Activated T-cell treated with anti-CD3 and anti-CD28 coated beads, Interleukin-2, amount 50 U/mL, for 24 hours (primary cell): ENCODE data around the gene ADTRP.

Experiments
- DNase-seq: peaks from one replicate; pipeline ENCODE4 v3.0.0-alpha.2; 2020
- H3K27ac Mint-ChIP-seq: 2 replicates; pipeline ENCODE4 v1.8.0; 2020; ENCODE audit warnings: mild to moderate bottlenecking, mixed read lengths
- H3K27me3 Mint-ChIP-seq: 2 replicates; pipeline ENCODE4 v1.8.0; 2020; ENCODE audit warnings: mixed read lengths
- H3K36me3 Mint-ChIP-seq: 2 replicates; pipeline ENCODE4 v1.8.0; 2020; ENCODE audit warnings: low read depth, mixed read lengths
- H3K4me1 Mint-ChIP-seq: 2 replicates; pipeline ENCODE4 v1.8.0; 2020; ENCODE audit warnings: low read depth, mixed read lengths
- H3K4me3 Mint-ChIP-seq: 2 replicates; pipeline ENCODE4 v1.8.0; 2020; ENCODE audit warnings: mild to moderate bottlenecking, moderate library complexity, mixed read lengths
- H3K9me3 Mint-ChIP-seq: 2 replicates; pipeline ENCODE4 v1.8.0; 2020; ENCODE audit warnings: mixed read lengths

The ADTRP gene

DNA sequence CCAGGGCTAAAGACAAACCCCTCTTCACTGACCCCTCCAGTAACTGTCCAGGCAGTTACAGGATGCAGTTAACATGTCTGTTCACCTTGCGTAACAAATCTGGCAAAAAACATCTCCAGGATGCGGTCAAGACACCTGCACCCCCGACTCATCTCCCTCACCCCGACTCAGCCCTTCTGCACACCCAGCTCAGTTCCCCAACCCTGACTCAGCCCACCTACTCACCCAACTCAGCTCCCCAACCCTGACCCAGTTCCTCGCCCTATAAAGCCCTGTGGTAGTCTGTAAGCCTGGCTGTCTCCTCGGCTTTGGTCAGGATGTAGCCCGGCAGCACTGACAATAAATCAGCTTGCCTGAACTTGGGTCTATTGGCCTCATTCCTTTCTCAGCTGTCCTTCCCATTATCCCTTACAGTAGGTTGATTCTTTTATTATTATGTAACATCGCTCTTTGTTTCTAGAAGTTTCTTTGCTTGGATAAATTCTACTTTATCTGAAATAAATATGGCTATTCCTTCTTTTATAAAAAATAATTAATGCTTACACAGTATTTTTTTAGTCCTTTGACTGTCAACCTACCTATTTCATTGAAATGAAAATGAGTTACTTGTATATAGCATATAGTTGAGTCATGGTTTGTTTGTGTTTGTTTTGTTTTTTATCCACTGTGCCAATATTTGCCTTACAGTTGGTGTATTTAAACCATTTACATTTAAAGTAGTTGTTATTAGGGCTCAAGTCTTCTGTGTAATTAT lies 12.9 kb upstream of the ADTRP start:
- Mint-ChIP-seq H3K27me3 (no peaks in the 10 kb centered on the region), H3K36me3 (no peaks in the 10 kb centered on the region), H3K4me1 (peaks cover 4% of the 10 kb centered on the region), H3K9me3 (peaks cover 12% of the 10 kb centered on the region), H3K4me3 (no peak overlapping the region), H3K27ac (no peak overlapping the region)
- DNase-seq = peak; percentile 47

- peaks cover 12% of the 10 kb centered on the region for H3K4me1 Mint-ChIP-seq
- peaks cover 9% of the 10 kb centered on the region for H3K9me3 Mint-ChIP-seq
- no peaks in the 10 kb centered on the region for H3K36me3 Mint-ChIP-seq
- H3K4me3 Mint-ChIP-seq = no peak overlapping the region
- no peaks in the 10 kb centered on the region for H3K27me3 Mint-ChIP-seq
- H3K27ac Mint-ChIP-seq = no peak overlapping the region
- DNase-seq = no peak
These were observed 11.1 kb upstream of the ADTRP start for GRCh38 chr6:11789744-11790143.

- H3K27ac Mint-ChIP-seq = no peak overlapping the region
- no peak overlapping the region for H3K4me3 Mint-ChIP-seq
- peaks cover 12% of the 10 kb centered on the region for H3K4me1 Mint-ChIP-seq
- no peak for DNase-seq
- peaks cover 2% of the 10 kb centered on the region for H3K27me3 Mint-ChIP-seq
- no peaks in the 10 kb centered on the region for H3K36me3 Mint-ChIP-seq
- peaks cover 4% of the 10 kb centered on the region for H3K9me3 Mint-ChIP-seq
These were observed 9.4 kb upstream of the ADTRP start for GRCh38 chr6:11788043-11788442.

- Mint-ChIP-seq H3K27ac (peak overlapping the region; percentile 23), H3K36me3 (no peaks in the 10 kb centered on the region)
These were observed 7.4 kb upstream of the ADTRP start for GRCh38 chr6:11785774-11786579.

GRCh38 chr6:11785415-11785773 lies 6.8 kb upstream of the ADTRP start:
- Mint-ChIP-seq H3K27me3 (peaks cover 2% of the 10 kb centered on the region), H3K27ac (peak overlapping the region; percentile 11), H3K4me3 (peak overlapping the region; percentile 56), H3K36me3 (no peaks in the 10 kb centered on the region), H3K4me1 (peaks cover 8% of the 10 kb centered on the region), H3K9me3 (no peaks in the 10 kb centered on the region)
- no peak for DNase-seq

More at GRCh38 chr6:11785774-11786579, 7.4 kb upstream of the ADTRP start:
- Mint-ChIP-seq H3K4me3 (peak overlapping the region; percentile 56), H3K9me3 (no peaks in the 10 kb centered on the region), H3K27me3 (peaks cover 2% of the 10 kb centered on the region), H3K4me1 (peaks cover 8% of the 10 kb centered on the region)
- peak; percentile 47 for DNase-seq

GRCh38 chr6:11784341-11784740 lies 5.7 kb upstream of the ADTRP start:
- no peaks in the 10 kb centered on the region for H3K36me3 Mint-ChIP-seq
- H3K4me1 Mint-ChIP-seq = peaks cover 8% of the 10 kb centered on the region
- H3K9me3 Mint-ChIP-seq = no peaks in the 10 kb centered on the region
- no peak overlapping the region for H3K4me3 Mint-ChIP-seq
- no peak overlapping the region for H3K27ac Mint-ChIP-seq
- no peak for DNase-seq
- peaks cover 2% of the 10 kb centered on the region for H3K27me3 Mint-ChIP-seq

- peaks cover 8% of the 10 kb centered on the region for H3K4me1 Mint-ChIP-seq
- no peaks in the 10 kb centered on the region for H3K36me3 Mint-ChIP-seq
- no peaks in the 10 kb centered on the region for H3K9me3 Mint-ChIP-seq
- H3K4me3 Mint-ChIP-seq = no peak overlapping the region
- H3K27me3 Mint-ChIP-seq = peaks cover 2% of the 10 kb centered on the region
- H3K27ac Mint-ChIP-seq = no peak overlapping the region
- DNase-seq = no peak
These were observed 5.0 kb upstream of the ADTRP start for GRCh38 chr6:11783524-11784064.

GRCh38 chr6:11782524-11782923 lies 3.9 kb upstream of the ADTRP start:
- Mint-ChIP-seq H3K4me3 (no peak overlapping the region), H3K9me3 (no peaks in the 10 kb centered on the region), H3K27ac (no peak overlapping the region), H3K27me3 (peaks cover 2% of the 10 kb centered on the region), H3K36me3 (no peaks in the 10 kb centered on the region), H3K4me1 (peaks cover 8% of the 10 kb centered on the region)
- DNase-seq = no peak

DNA sequence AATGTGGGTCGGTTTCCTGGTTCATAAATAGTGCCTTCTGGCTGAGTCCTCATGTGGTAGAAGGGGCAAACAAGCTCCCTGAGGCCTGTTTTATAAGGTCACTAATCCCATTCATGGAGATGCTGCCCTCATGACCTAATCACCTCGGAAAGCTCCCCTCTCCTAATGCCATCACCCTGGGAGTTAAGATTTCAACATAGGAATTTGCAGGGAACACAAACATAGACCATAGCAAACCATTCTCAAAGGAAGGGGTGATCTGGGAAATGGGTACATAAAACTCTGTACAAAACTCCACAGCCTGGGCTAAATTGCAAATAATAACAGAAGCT lies 1.5 kb upstream of the ADTRP start:
- Mint-ChIP-seq H3K36me3 (no peaks in the 10 kb centered on the region), H3K4me3 (no peak overlapping the region), H3K27me3 (peaks cover 2% of the 10 kb centered on the region), H3K9me3 (no peaks in the 10 kb centered on the region), H3K27ac (no peak overlapping the region), H3K4me1 (no peaks in the 10 kb centered on the region)
- no peak for DNase-seq

GRCh38 chr6:11779329-11780096 lies 910 bp upstream of the ADTRP start:
- H3K27ac Mint-ChIP-seq = no peak overlapping the region
- H3K9me3 Mint-ChIP-seq = no peaks in the 10 kb centered on the region
- H3K36me3 Mint-ChIP-seq = no peaks in the 10 kb centered on the region
- peaks cover 2% of the 10 kb centered on the region for H3K27me3 Mint-ChIP-seq
- DNase-seq = no peak
- H3K4me3 Mint-ChIP-seq = no peak overlapping the region
- no peaks in the 10 kb centered on the region for H3K4me1 Mint-ChIP-seq

DNA sequence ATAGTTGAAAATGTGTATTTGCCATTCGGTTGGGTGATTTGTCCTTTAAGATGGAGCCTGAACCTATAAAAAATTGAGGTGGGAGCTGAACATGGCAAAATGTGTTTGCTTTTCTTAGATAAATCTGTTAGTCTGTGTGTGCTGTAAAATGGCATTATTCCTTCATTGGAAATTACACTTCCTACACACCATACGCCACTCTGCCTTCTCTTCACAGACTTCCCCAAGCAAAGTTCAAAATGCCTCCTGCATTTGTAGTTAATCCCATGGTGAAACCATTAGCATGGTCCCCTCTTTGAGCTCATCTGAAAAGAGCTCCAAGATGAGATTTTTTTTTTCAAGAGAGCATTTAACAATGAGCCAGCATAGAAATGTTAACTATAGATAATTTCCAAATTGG lies 567 bp downstream of the ADTRP start:
- Mint-ChIP-seq H3K27me3 (no peaks in the 10 kb centered on the region), H3K4me3 (no peak overlapping the region), H3K36me3 (no peaks in the 10 kb centered on the region), H3K4me1 (no peaks in the 10 kb centered on the region), H3K27ac (no peak overlapping the region), H3K9me3 (no peaks in the 10 kb centered on the region)
- DNase-seq = no peak

DNA sequence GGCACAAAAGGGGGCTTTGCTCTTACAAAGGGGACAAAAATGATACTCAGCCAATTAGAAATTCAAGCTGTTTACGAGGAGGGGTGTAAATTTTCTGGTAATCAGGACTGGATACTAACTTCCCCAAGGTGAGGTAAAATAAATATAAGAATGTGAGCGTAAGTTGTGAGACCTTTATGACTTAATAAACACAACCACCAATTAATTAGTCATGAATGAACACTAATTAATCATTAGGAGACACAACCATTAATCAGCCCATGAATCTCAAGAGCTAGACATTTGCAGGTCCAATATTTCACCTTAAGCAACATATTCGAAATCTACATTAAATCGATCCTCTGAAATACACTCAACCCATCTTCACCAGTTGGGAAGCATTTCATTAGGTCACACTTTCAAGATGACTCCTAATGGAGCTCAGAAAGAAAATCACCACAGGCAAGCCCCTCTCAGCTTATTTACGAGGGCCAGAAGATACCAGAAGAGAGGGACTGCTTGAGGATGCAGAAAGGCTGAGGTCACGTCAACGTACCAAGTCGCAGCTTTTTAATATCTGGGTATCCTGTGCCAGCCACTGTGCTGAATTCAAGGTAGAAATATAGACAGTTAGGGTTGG lies 2.7 kb downstream of the ADTRP start:
- no peaks in the 10 kb centered on the region for H3K27me3 Mint-ChIP-seq
- H3K4me1 Mint-ChIP-seq = peaks cover 6% of the 10 kb centered on the region
- no peaks in the 10 kb centered on the region for H3K36me3 Mint-ChIP-seq
- DNase-seq = no peak
- H3K27ac Mint-ChIP-seq = no peak overlapping the region
- no peak overlapping the region for H3K4me3 Mint-ChIP-seq
- no peaks in the 10 kb centered on the region for H3K9me3 Mint-ChIP-seq

- H3K36me3 Mint-ChIP-seq = no peaks in the 10 kb centered on the region
These were observed 4.2 kb downstream of the ADTRP start for GRCh38 chr6:11774426-11774825.

GRCh38 chr6:11773581-11773980 lies 5.0 kb downstream of the ADTRP start:
- H3K27me3 Mint-ChIP-seq = no peaks in the 10 kb centered on the region
- H3K9me3 Mint-ChIP-seq = no peaks in the 10 kb centered on the region
- no peak overlapping the region for H3K27ac Mint-ChIP-seq
- H3K4me1 Mint-ChIP-seq = peaks cover 11% of the 10 kb centered on the region
- no peaks in the 10 kb centered on the region for H3K36me3 Mint-ChIP-seq
- H3K4me3 Mint-ChIP-seq = no peak overlapping the region
- no peak for DNase-seq

More at GRCh38 chr6:11774426-11774825, 4.2 kb downstream of the ADTRP start:
- Mint-ChIP-seq H3K9me3 (no peaks in the 10 kb centered on the region), H3K27ac (no peak overlapping the region), H3K4me3 (no peak overlapping the region), H3K4me1 (peaks cover 7% of the 10 kb centered on the region), H3K27me3 (no peaks in the 10 kb centered on the region)
- DNase-seq = no peak
